Activated T-cell treated with anti-CD3 and anti-CD28 coated beads for 48 hours (primary cell): ENCODE measurements around the gene SGSH.
A peak's percentile ranks its signal among the peaks of the same experiment; 100 is the strongest.

Experiments
- DNase-seq: peaks from one replicate; pipeline ENCODE4 v3.0.0-alpha.2; 2020; ENCODE audit warnings: low read depth

Gene SGSH

GRCh38 chr17:80227156-80227555, 7.0 kb upstream of the SGSH start:
- no peak for DNase-seq

GRCh38 chr17:80225230-80225629, 5.1 kb upstream of the SGSH start:
- no peak for DNase-seq

- DNase-seq = no peak
Measured at GRCh38 chr17:80224683-80225082, 4.5 kb upstream of the SGSH start.

GRCh38 chr17:80223838-80224497, 3.8 kb upstream of the SGSH start:
- no peak for DNase-seq

GRCh38 chr17:80223142-80223815, 3.1 kb upstream of the SGSH start:
- DNase-seq = no peak

- no peak for DNase-seq
Measured at GRCh38 chr17:80222376-80223141, 2.4 kb upstream of the SGSH start.

GRCh38 chr17:80221351-80222105, 1.4 kb upstream of the SGSH start:
- no peak for DNase-seq

- DNase-seq = peak; percentile 9
Measured at GRCh38 chr17:80220736-80221215, 643 bp upstream of the SGSH start.

GRCh38 chr17:80219763-80220053, 425 bp downstream of the SGSH start:
- DNase-seq = no peak

- peak; percentile 90 for DNase-seq
Measured at GRCh38 chr17:80219013-80219762, 945 bp downstream of the SGSH start.

GRCh38 chr17:80218391-80218790, 1.7 kb downstream of the SGSH start:
- DNase-seq = no peak

- no peak for DNase-seq
Measured at GRCh38 chr17:80217703-80218362, 2.3 kb downstream of the SGSH start.

GRCh38 chr17:80216473-80217456, 3.4 kb downstream of the SGSH start:
- DNase-seq = no peak

- DNase-seq = no peak
Measured at GRCh38 chr17:80214878-80215210, 5.3 kb downstream of the SGSH start.

- DNase-seq = no peak
Measured at GRCh38 chr17:80214012-80214877, 5.9 kb downstream of the SGSH start.

GRCh38 chr17:80213643-80213975, 6.5 kb downstream of the SGSH start:
- no peak for DNase-seq

GRCh38 chr17:80212962-80213642, 7.0 kb downstream of the SGSH start:
- DNase-seq = no peak

- DNase-seq = no peak
Measured at GRCh38 chr17:80212511-80212910, 7.6 kb downstream of the SGSH start.

GRCh38 chr17:80212109-80212508, 8.0 kb downstream of the SGSH start:
- no peak for DNase-seq
